Nephron (organoid): ENCODE data around the gene MARCHF11.

Experiments
- H3K27ac Mint-ChIP-seq, 3 experiments: 2 replicates each; pipeline ENCODE4 v1.8.0; 2020; ENCODE audit warnings: mixed read lengths in 3 of 3, mild to moderate bottlenecking in 2 of 3, moderate library complexity in 1 of 3
- H3K27me3 Mint-ChIP-seq: 2 replicates; pipeline ENCODE4 v1.8.0; 2021; ENCODE audit warnings: low read depth, mild to moderate bottlenecking, moderate library complexity, mixed read lengths
- H3K36me3 Mint-ChIP-seq: 2 replicates; pipeline ENCODE4 v1.8.0; 2020; ENCODE audit warnings: low read depth, mixed read lengths
- H3K4me1 Mint-ChIP-seq: 2 replicates; pipeline ENCODE4 v1.8.0; 2020; ENCODE audit warnings: mixed read lengths
- H3K4me3 Mint-ChIP-seq, 3 experiments: 2 replicates each; pipeline ENCODE4 v1.8.0; 2020; ENCODE audit warnings: mild to moderate bottlenecking in 3 of 3, mixed read lengths in 3 of 3, moderate library complexity in 2 of 3
- H3K9me3 Mint-ChIP-seq: 2 replicates; pipeline ENCODE4 v1.8.0; 2020; ENCODE audit warnings: mixed read lengths
- TF ChIP-seq, protein P1 (sequence below), 3 experiments: fragments of 200-600 bp; sonication (generic); IDR thresholded peaks; one replicate each; pipeline ENCODE4 v1.5.0; 2021; ENCODE audit warnings: antibody characterized with exemption in 3 of 3; ENCODE audit not compliant: unreplicated experiment in 3 of 3

Gene MARCHF11

DNA sequence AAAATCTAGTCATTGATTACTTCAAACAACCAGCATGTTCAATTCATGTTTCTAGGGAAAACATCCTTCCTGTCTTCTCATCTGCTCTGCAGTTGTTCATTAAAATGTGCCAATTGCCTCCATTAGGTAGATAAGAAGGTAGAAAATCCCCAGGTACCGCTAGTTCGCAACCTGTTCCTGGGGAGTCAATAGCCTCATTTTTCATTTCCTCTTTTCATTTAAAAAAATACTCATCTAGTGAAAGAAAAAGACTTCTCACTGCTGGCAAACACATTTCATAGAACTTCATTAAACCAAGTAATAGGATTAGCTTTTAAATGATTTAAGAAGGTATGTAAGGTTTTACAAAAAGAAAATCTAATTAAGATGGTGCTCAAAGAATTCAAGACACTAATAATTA is 113.3 kb downstream of the MARCHF11 start:
- H3K9me3 Mint-ChIP-seq: no peaks in the 10 kb centered on the region
- H3K4me1 Mint-ChIP-seq: no peaks in the 10 kb centered on the region
- H3K27me3 Mint-ChIP-seq: peaks cover 8% of the 10 kb centered on the region

DNA sequence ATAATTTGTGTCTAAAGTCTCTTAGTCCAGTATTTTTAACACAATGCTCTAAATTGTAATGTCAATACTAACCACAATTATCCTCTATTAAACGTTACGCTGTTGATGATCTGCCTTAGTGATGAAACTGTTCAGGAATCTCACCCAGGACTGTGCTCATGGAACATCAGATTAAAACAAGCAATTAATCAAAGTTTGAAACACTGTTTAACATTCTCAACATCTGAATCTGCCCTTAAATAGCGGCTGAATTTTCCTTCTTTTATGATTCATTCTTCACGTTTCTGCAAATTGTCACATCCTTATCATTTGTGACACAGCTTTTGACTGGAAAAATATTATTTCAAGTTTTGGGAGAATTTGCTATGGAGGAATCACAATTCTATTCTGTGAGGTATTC is 113.8 kb downstream of the MARCHF11 start:
- Mint-ChIP-seq H3K4me3 (no peak overlapping the region), H3K9me3 (no peaks in the 10 kb centered on the region), H3K36me3 (no peaks in the 10 kb centered on the region), H3K27me3 (peaks cover 13% of the 10 kb centered on the region), H3K27ac (no peak overlapping the region), H3K4me1 (no peaks in the 10 kb centered on the region)
- TF ChIP-seq, protein P1, sequence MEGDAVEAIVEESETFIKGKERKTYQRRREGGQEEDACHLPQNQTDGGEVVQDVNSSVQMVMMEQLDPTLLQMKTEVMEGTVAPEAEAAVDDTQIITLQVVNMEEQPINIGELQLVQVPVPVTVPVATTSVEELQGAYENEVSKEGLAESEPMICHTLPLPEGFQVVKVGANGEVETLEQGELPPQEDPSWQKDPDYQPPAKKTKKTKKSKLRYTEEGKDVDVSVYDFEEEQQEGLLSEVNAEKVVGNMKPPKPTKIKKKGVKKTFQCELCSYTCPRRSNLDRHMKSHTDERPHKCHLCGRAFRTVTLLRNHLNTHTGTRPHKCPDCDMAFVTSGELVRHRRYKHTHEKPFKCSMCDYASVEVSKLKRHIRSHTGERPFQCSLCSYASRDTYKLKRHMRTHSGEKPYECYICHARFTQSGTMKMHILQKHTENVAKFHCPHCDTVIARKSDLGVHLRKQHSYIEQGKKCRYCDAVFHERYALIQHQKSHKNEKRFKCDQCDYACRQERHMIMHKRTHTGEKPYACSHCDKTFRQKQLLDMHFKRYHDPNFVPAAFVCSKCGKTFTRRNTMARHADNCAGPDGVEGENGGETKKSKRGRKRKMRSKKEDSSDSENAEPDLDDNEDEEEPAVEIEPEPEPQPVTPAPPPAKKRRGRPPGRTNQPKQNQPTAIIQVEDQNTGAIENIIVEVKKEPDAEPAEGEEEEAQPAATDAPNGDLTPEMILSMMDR (IDR thresholded peaks at IDR 0.05; ENCODE audit: unreplicated experiment in 3 of 3): no peak

More for the DNA sequence above, 113.3 kb downstream of the MARCHF11 start:
- Mint-ChIP-seq H3K27ac (no peak overlapping the region), H3K36me3 (no peaks in the 10 kb centered on the region), H3K4me3 (no peak overlapping the region)
- TF ChIP-seq, protein P1 (IDR thresholded peaks at IDR 0.05; ENCODE audit: unreplicated experiment in 3 of 3): no peak

DNA sequence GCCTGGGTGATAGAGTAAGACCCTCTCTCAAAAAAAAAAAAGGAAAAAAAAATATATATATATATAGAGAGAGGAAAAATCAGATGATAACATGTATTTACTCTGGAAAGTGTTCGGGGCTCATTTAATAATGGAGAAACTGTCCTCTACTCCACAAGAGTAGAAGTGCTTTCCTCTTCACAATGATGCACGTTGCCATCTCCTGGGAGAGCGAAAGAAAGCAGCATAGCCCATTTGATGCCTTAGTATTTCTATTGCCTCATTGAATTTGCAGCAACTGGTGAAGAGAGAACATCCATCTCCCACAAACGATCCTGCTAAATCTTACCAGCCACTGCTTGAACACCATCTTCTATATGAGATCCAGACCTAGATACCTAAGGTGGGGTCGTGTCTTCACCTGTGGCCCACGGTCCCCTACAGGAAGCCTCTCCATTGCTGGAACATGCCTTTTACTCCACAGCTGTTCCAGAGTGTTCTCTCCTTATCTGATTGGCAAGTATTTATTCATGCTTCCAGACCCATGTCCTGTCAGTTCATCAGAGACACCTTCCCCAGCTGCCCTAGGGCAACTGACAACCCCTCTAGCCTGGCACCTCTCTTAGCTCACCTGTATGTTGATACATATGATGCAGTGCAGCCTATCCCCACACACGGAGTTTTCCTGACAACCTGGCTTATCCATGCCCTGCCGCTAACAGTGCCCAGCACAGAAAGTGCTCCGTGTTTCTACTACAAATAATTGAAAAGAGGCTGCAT is 115.3 kb downstream of the MARCHF11 start:
- peaks cover 14% of the 10 kb centered on the region for H3K27me3 Mint-ChIP-seq
- H3K36me3 Mint-ChIP-seq: no peaks in the 10 kb centered on the region
- no peaks in the 10 kb centered on the region for H3K4me1 Mint-ChIP-seq
- H3K27ac Mint-ChIP-seq: no peak overlapping the region
- TF ChIP-seq, protein P1 (IDR thresholded peaks at IDR 0.05; ENCODE audit: unreplicated experiment in 3 of 3): no peak
- no peaks in the 10 kb centered on the region for H3K9me3 Mint-ChIP-seq
- H3K4me3 Mint-ChIP-seq: no peak overlapping the region

- no peak overlapping the region for H3K4me3 Mint-ChIP-seq
- H3K27me3 Mint-ChIP-seq: peaks cover 19% of the 10 kb centered on the region
Measured at GRCh38 chr5:16061163-16061562, 118.4 kb downstream of the MARCHF11 start.

DNA sequence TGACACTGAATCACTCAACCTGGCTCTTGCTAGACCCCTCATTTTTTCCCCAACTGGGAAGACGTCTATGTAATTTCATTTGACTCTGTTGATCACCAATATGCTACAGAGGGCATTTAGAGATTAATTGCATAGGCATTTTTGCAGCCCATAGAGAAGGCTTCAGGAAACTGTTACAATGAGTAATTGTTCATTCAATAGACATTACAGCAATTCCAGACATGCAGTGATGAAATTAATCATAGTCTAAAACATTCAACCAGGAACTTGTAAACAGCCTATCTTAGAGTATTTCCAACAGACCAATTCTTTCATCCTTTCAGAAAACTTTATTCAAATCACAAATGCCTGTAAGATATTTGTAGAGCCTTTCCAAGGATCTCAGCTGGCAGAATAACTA is 122.3 kb downstream of the MARCHF11 start:
- peaks cover 14% of the 10 kb centered on the region for H3K27me3 Mint-ChIP-seq
- H3K4me3 Mint-ChIP-seq: no peak overlapping the region
- TF ChIP-seq, protein P1 (IDR thresholded peaks at IDR 0.05; ENCODE audit: unreplicated experiment in 3 of 3): no peak
- no peak overlapping the region for H3K27ac Mint-ChIP-seq
- no peaks in the 10 kb centered on the region for H3K9me3 Mint-ChIP-seq
- H3K4me1 Mint-ChIP-seq: no peaks in the 10 kb centered on the region
- H3K36me3 Mint-ChIP-seq: no peaks in the 10 kb centered on the region

More at GRCh38 chr5:16061163-16061562, 118.4 kb downstream of the MARCHF11 start:
- no peaks in the 10 kb centered on the region for H3K36me3 Mint-ChIP-seq
- H3K27ac Mint-ChIP-seq: no peak overlapping the region
- TF ChIP-seq, protein P1 (IDR thresholded peaks at IDR 0.05; ENCODE audit: unreplicated experiment in 3 of 3): no peak
- no peaks in the 10 kb centered on the region for H3K9me3 Mint-ChIP-seq
- no peaks in the 10 kb centered on the region for H3K4me1 Mint-ChIP-seq

DNA sequence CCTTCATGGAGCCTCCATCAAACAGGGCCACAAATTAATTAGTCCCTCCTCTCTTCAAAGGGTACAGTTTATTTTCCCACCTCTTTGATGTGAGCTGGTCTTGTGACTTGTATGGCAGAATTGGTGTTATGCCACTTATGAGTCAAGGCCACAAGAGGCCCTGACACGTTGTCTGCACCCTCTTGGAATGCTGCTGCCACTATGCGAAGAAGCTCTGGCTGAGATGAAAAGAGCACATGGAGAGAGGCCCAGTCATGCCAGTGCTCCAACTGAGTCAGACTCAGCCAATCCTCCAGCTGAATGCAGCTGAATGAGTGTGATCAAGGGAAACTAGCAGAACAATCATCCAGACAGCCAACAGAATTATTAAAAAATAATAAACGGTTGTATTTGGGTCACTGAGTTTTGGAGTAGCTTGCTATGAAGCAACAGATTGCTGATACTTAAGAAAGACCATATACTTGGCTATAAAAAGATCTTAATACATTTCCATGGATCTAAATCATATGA is 128.3 kb downstream of the MARCHF11 start:
- Mint-ChIP-seq H3K4me1 (no peaks in the 10 kb centered on the region), H3K27ac (no peak overlapping the region), H3K36me3 (no peaks in the 10 kb centered on the region), H3K27me3 (no peaks in the 10 kb centered on the region), H3K9me3 (peaks cover 3% of the 10 kb centered on the region), H3K4me3 (no peak overlapping the region)
- TF ChIP-seq, protein P1 (IDR thresholded peaks at IDR 0.05; ENCODE audit: unreplicated experiment in 3 of 3): no peak
